Tibial nerve (tissue), 4 donors: Measurements from ENCODE around the gene SKI. TPM values are rescaled to one million over a fixed set of nuclear protein-coding genes. Genes with fewer than 3 reads are reported as not detected.

Experiments
- DNase-seq, 2 donors: peaks; one replicate each; pipeline ENCODE4 v3.0.0-alpha.2; 2019; ENCODE audit warnings: low spot score in 2 of 2
- H3K27ac ChIP-seq, 4 donors: fragments of 200-600 bp; sonication (generic) in 3 of 4; one replicate each; pipeline ENCODE4 v1.5.1; 2017 to 2019; ENCODE audit warnings: mild to moderate bottlenecking in 1 of 4
- H3K27me3 ChIP-seq, 2 donors: fragments of 200-600 bp; sonication (generic) in 1 of 2; one replicate each; pipeline versions ENCODE4 v1.5.1 to v1.6.0; 2017 to 2019
- H3K36me3 ChIP-seq, 3 donors: fragments of 200-600 bp; sonication (generic); one replicate each; pipeline ENCODE4 v1.5.1; 2018 to 2019
- H3K4me1 ChIP-seq, 4 donors: fragments of 200-600 bp; sonication (generic) in 3 of 4; one replicate each; pipeline ENCODE4 v1.5.1; 2017 to 2019
- H3K4me3 ChIP-seq, 4 donors: fragments of 200-600 bp; sonication (generic) in 3 of 4; one replicate each; pipeline ENCODE4 v1.5.1; 2017 to 2019; ENCODE audit warnings: mild to moderate bottlenecking in 1 of 4, moderate library complexity in 1 of 4
- H3K9me3 ChIP-seq, 4 donors: fragments of 200-600 bp; sonication (generic) in 3 of 4; one replicate each; pipeline ENCODE4 v1.5.1; 2017 to 2019
- CTCF ChIP-seq, 5 experiments: fragments of 200-600 bp in 3 of 5; fragments of 450-650 bp in 2 of 5; sonication (generic) in 3 of 5; IDR thresholded peaks; one replicate each; pipeline ENCODE4 v1.5.1; 2016 to 2019; ENCODE audit warnings: antibody characterized with exemption in 5 of 5, mild to moderate bottlenecking in 3 of 5, moderate library complexity in 2 of 5
- EP300 ChIP-seq, 2 donors: sonication (generic); formaldehyde crosslinking; IDR thresholded peaks; one replicate each; pipeline ENCODE4 v1.6.1; 2017; ENCODE audit warnings: antibody characterized with exemption in 2 of 2, mild to moderate bottlenecking in 1 of 2
- POLR2A ChIP-seq, 2 donors: fragments of 450-650 bp; IDR thresholded peaks; one replicate each; pipeline ENCODE4 v1.6.1; 2017; ENCODE audit warnings: antibody characterized with exemption in 2 of 2, mild to moderate bottlenecking in 2 of 2, moderate library complexity in 2 of 2
- WGBS, 2 donors: methylation state at CpG; one replicate each; pipeline ENCODE4 v1.1.5; 2018; 5-methylcytosine and 5-hydroxymethylcytosine counted together
- total RNA-seq, 4 donors: library from RNA; depleted of rRNA; stranded (reverse); fragments of >200 nt; gene quantifications; one replicate each; pipeline ENCODE4 v1.1.0, GENCODE V29; 2016

The SKI gene
- total RNA-seq, 4 donors from 2014 or later, result 62.8 to 100 (median 72.2) TPM

- no peaks in the 10 kb centered on the region for H3K9me3 ChIP-seq
- no peak for DNase-seq
Observed at GRCh38 chr1:2344744-2345296, 116.7 kb downstream of the SKI start.

DNA sequence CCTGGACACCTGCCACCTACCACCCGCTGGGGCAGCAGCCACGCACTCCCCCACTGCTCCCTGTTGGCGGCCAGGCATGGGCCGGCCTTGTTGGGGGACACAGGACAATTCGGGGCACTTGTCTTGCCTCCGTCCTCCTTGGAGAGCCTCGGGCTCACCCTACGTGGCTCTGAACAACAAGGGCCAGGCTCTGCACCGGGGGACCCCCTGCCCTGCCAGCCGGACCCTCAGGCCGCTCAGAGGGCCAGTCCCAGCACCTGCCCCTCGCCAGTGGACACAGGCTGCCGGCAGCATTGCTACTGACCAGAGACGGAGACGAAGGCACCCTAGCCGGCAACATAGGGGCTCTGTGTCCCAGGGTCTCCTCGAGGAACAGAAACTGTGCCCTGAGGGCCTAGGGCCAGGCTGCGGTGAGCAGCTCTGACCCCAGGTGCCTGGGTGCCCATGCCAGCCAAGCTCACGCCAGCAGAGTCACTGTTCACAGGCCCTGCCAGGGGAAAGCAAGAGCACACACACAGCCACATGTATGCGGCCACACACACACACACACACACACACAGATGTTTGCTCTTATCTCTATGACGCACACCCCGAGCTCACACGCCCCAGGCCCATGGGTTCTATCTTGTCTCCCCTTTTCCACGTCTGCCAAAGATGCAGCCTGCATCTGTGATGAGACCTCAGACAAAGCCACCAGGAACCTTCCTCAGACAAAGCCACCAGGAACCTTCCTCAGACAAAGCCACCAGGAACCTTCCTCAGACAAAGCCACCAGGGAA lies 117.4 kb downstream of the SKI start:
- whole genome bisulfite sequencing, 2 donors, result 83 to 90% methylated on average over 10 to 24 of the region's 24 CpGs
- no peaks in the 10 kb centered on the region for H3K4me1 ChIP-seq
- H3K36me3 ChIP-seq, result no peaks in the 10 kb centered on the region
- no peak overlapping the region for H3K27ac ChIP-seq
- no peak overlapping the region for H3K4me3 ChIP-seq
- no peaks in the 10 kb centered on the region for H3K9me3 ChIP-seq
- DNase-seq, result no peak
- H3K27me3 ChIP-seq, result no peaks in the 10 kb centered on the region
- TF ChIP-seq POLR2A (IDR thresholded peaks at IDR 0.05) (no peak), CTCF (IDR thresholded peaks at IDR 0.05) (no peak), EP300 (IDR thresholded peaks at IDR 0.05) (no peak)

More at GRCh38 chr1:2344744-2345296, 116.7 kb downstream of the SKI start:
- Histone ChIP-seq H3K36me3 (no peaks in the 10 kb centered on the region), H3K4me1 (no peaks in the 10 kb centered on the region), H3K4me3 (no peak overlapping the region), H3K27me3 (no peaks in the 10 kb centered on the region), H3K27ac (no peak overlapping the region)
- TF ChIP-seq POLR2A (IDR thresholded peaks at IDR 0.05) (no peak), EP300 (IDR thresholded peaks at IDR 0.05) (no peak), CTCF (IDR thresholded peaks at IDR 0.05) (no peak)
- WGBS, 2 donors, result 91 to 94% methylated on average over 29 of the region's 29 CpGs

DNA sequence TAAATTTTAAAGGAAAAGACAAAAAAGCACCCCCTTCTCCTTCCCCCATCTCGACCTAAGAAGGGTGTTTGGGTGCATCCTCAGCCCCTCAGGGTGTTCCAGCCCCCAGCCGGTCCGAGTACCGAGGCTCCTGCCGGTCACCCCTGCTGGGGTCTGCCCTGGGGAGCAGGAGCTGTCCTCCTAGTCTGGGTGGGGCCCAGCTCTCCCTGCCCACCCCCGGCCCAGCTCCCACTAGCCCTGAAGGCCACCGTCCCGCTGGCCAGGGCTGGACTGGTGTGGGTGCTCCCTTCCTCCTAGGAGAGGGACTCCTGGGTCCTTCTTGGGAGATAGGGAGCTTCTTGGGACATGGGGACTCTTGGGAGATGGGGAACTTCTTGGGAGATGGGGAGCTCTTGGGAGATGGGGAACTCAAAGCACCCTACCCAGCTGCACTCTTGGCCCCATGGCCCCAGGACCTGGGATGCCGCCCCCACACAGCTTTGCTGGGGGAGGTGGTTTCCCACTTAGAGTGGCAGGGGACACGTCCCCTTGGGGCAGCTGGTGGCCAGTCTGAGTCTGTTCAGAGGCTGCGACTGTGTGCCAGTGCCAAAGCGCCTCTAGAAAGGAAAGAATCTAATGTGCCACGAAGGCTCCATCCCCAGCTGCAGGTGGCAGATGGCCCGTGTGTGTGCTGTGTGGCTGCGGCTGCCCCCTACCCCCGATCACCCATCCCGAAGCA lies 118.7 kb downstream of the SKI start:
- H3K27me3 ChIP-seq, result no peaks in the 10 kb centered on the region
- no peaks in the 10 kb centered on the region for H3K4me1 ChIP-seq
- WGBS, 2 donors, result 78 to 81% methylated on average over 10 to 14 of the region's 17 CpGs
- H3K36me3 ChIP-seq, result no peaks in the 10 kb centered on the region
- DNase-seq, result no peak
- H3K9me3 ChIP-seq, result no peaks in the 10 kb centered on the region
- H3K4me3 ChIP-seq, result no peak overlapping the region
- no peak overlapping the region for H3K27ac ChIP-seq
- no peak for TF ChIP-seq CTCF (IDR thresholded peaks at IDR 0.05)
- no peak for TF ChIP-seq EP300 (IDR thresholded peaks at IDR 0.05)
- no peak for TF ChIP-seq POLR2A (IDR thresholded peaks at IDR 0.05)

DNA sequence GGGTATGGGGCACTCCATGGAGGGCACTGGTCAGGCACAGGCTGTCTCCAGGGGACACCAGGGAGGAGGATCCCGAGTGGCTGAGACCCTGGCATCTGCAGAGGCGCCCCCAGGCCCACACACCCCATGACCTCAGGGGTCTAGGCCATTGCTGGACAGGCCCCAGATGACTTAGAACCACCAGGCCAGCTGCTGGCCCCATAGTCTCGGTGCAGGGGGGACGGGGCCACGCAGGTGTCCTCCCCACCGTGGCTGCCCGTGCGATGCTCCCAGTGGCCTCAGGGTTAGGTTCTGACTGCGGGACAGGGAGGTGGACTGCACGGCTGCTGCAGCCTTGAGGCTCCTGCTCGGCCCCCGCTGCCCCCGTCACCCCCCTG lies 119.3 kb downstream of the SKI start:
- WGBS, 2 donors, result 91 to 98% methylated on average over 6 to 8 of the region's 13 CpGs
- H3K27ac ChIP-seq, result no peak overlapping the region
- H3K4me3 ChIP-seq, result no peak overlapping the region
- H3K36me3 ChIP-seq, result no peaks in the 10 kb centered on the region
- H3K27me3 ChIP-seq, result no peaks in the 10 kb centered on the region
- no peaks in the 10 kb centered on the region for H3K9me3 ChIP-seq
- H3K4me1 ChIP-seq, result no peaks in the 10 kb centered on the region
- DNase-seq, result no peak
- TF ChIP-seq POLR2A (IDR thresholded peaks at IDR 0.05), result no peak
- TF ChIP-seq EP300 (IDR thresholded peaks at IDR 0.05), result no peak
- TF ChIP-seq CTCF (IDR thresholded peaks at IDR 0.05), result no peak

DNA sequence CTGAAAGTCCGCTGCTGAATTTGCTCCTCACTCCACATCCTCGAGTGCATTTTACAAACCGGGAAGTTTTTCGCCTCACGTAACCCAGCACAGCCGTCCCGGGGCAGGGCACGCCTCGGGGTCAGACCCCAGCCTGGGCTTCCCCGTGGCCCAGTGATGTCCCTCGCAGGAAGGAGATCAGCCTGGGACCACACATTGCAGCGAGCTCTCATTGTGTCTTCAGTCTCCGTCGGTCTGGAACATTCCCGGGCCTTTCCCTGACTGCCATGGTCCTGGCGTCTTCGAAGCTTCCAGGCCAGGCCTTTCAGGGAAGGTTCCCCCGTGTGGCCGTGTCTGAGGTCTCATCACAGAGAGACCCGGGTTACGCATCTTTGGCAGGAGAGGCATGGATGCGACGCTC lies 119.8 kb downstream of the SKI start:
- TF ChIP-seq CTCF (IDR thresholded peaks at IDR 0.05) (no peak), POLR2A (IDR thresholded peaks at IDR 0.05) (no peak), EP300 (IDR thresholded peaks at IDR 0.05) (no peak)
- Histone ChIP-seq H3K27ac (no peak overlapping the region), H3K36me3 (no peaks in the 10 kb centered on the region), H3K27me3 (no peaks in the 10 kb centered on the region), H3K9me3 (no peaks in the 10 kb centered on the region), H3K4me3 (no peak overlapping the region), H3K4me1 (no peaks in the 10 kb centered on the region)
- WGBS, 2 donors, result 79 to 88% methylated on average over 18 to 21 of the region's 23 CpGs
- no peak for DNase-seq
